Measurements from ENCODE around the gene BAHCC1. TPM values are rescaled to one million over a fixed set of nuclear protein-coding genes. Genes with fewer than 3 reads are reported as not detected.
A peak's percentile ranks its signal among the peaks of the same experiment; 100 is the strongest.

BAHCC1 gene
- total RNA-seq, 1 experiment from 2014 or later, result 3.1 TPM

DNA sequence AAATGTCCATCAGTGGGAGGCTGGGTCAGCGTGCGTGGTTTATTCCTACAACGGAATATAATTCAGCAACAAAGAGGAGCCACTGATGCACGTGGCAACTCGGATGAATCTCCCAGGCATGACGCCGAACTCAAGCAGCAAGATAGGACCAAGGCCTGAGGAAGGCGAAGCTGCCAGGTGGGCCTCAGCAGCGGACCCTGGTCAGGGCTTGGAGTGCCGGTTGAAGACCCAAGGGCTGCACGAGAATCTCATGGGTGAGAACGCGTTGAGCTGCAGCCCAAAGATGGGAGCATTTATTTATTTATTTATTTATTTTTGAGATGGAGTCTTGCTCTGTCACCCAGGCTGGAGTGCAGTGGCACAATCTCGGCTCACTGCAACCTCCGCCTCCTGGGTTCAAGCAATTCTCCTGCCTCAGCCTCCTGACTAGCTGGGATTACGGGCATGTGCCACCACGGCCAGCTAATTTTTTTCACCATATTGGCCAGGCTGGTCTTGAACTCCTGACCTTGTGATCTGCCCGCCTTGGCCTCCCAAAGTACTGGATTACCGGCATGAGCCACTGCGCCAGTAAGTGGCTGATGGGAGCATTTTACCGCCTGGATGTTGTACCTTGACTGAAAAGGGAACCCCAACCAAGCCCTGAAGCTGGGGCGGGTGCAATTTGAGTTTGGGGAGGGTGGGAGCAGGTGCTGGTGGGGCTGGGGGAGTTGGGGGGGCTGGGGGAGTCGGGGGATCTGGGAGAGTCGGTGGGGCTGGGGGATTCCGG, 18.1 kb upstream of the BAHCC1 start:
- Histone ChIP-seq H3T11ph (ENCODE audit: low read length) (no peak overlapping the region), H4K5ac (ENCODE audit: insufficient read length, low read depth, low read length) (no peak overlapping the region), H2BK5ac (ENCODE audit: insufficient read length, low read length) (no peak overlapping the region), H2BK20ac (ENCODE audit: low read depth, low read length, poor library complexity, severe bottlenecking) (no peak overlapping the region), H3K14ac (ENCODE audit: insufficient read depth, low read length) (no peak overlapping the region), H4K8ac (replicated peaks; ENCODE audit: insufficient read length, low read depth, low read length) (no peak overlapping the region), H3K27ac (ENCODE audit: insufficient read length, low read depth, low read length) (no peak overlapping the region), H3K79me1 (ENCODE audit: insufficient read depth, low read depth, low read length, poor library complexity, severe bottlenecking) (no peaks in the 10 kb centered on the region), H4K91ac (ENCODE audit: insufficient read length, low read depth, low read length) (no peak overlapping the region), H3K79me2 (ENCODE audit: insufficient read depth, low read length) (no peaks in the 10 kb centered on the region), H2BK12ac (ENCODE audit: insufficient read length, low read depth, low read length) (no peak overlapping the region), H3K4ac (ENCODE audit: low read depth, low read length) (no peak overlapping the region), H3K56ac (ENCODE audit: insufficient read length, low read depth, low read length) (no peak overlapping the region), H2AK5ac (ENCODE audit: insufficient read length, low read length) (no peak overlapping the region), H3K9me3 (ENCODE audit: control insufficient read depth, low read depth, low read length) (no peaks in the 10 kb centered on the region), H3K23me2 (ENCODE audit: insufficient read length, low read depth, low read length, poor library complexity, severe bottlenecking) (no peaks in the 10 kb centered on the region), H3K23ac (ENCODE audit: insufficient read length, low read depth, low read length) (no peak overlapping the region), H3K4me1 (ENCODE audit: insufficient read depth, low read length) (no peaks in the 10 kb centered on the region), H3K27me3 (ENCODE audit: insufficient read depth, low read length) (no peaks in the 10 kb centered on the region), H3K18ac (ENCODE audit: insufficient read length, low read depth, low read length) (no peak overlapping the region), H3K9ac (ENCODE audit: extremely low read depth, insufficient read length, low read length) (no peak overlapping the region), H2BK15ac (ENCODE audit: low read depth, low read length) (no peak overlapping the region), H2BK120ac (ENCODE audit: low read depth, low read length, poor library complexity, severe bottlenecking) (no peak overlapping the region), H4K20me1 (ENCODE audit: control insufficient read depth, insufficient read depth, insufficient read length) (no peaks in the 10 kb centered on the region), H2AFZ (ENCODE audit: low read length) (no peak overlapping the region), H3K4me2 (ENCODE audit: insufficient read depth, insufficient read length, low read length) (no peak overlapping the region)
- Mint-ChIP-seq H3K4me1 (peaks cover 0 to 2% of the 10 kb centered on the region in 2 experiments; a peak in 2 of 4 replicates), H3K36me3 (ENCODE audit: insufficient read depth in 1 of 3, low read depth in 3 of 3) (no peaks in the 10 kb centered on the region), H3K27me3 (ENCODE audit: low read depth) (peaks cover 45% of the 10 kb centered on the region), H3K27ac (no peak overlapping the region), H3K9me3 (no peaks in the 10 kb centered on the region), H3K4me3 (no peak overlapping the region)
- peak; percentile 27 for DNase-seq
- WGBS (ENCODE audit: extremely low coverage, insufficient read length, low lambda C conversion rate), result no CpG with 5 or more reads among the region's 25 CpGs
- TF ChIP-seq, protein P1, sequence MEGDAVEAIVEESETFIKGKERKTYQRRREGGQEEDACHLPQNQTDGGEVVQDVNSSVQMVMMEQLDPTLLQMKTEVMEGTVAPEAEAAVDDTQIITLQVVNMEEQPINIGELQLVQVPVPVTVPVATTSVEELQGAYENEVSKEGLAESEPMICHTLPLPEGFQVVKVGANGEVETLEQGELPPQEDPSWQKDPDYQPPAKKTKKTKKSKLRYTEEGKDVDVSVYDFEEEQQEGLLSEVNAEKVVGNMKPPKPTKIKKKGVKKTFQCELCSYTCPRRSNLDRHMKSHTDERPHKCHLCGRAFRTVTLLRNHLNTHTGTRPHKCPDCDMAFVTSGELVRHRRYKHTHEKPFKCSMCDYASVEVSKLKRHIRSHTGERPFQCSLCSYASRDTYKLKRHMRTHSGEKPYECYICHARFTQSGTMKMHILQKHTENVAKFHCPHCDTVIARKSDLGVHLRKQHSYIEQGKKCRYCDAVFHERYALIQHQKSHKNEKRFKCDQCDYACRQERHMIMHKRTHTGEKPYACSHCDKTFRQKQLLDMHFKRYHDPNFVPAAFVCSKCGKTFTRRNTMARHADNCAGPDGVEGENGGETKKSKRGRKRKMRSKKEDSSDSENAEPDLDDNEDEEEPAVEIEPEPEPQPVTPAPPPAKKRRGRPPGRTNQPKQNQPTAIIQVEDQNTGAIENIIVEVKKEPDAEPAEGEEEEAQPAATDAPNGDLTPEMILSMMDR (conservative IDR thresholded peaks at IDR 0.05), result no peak
